ENCODE data around the gene NECAB3. TPM values are rescaled to one million over a fixed set of nuclear protein-coding genes. Genes with fewer than 3 reads are reported as not detected.

The NECAB3 gene
- total RNA-seq (2022; extraction: Qiagen RNA extraction) = 11.1 to 15.5 TPM (median 14.1 TPM) in 5 replicates

DNA sequence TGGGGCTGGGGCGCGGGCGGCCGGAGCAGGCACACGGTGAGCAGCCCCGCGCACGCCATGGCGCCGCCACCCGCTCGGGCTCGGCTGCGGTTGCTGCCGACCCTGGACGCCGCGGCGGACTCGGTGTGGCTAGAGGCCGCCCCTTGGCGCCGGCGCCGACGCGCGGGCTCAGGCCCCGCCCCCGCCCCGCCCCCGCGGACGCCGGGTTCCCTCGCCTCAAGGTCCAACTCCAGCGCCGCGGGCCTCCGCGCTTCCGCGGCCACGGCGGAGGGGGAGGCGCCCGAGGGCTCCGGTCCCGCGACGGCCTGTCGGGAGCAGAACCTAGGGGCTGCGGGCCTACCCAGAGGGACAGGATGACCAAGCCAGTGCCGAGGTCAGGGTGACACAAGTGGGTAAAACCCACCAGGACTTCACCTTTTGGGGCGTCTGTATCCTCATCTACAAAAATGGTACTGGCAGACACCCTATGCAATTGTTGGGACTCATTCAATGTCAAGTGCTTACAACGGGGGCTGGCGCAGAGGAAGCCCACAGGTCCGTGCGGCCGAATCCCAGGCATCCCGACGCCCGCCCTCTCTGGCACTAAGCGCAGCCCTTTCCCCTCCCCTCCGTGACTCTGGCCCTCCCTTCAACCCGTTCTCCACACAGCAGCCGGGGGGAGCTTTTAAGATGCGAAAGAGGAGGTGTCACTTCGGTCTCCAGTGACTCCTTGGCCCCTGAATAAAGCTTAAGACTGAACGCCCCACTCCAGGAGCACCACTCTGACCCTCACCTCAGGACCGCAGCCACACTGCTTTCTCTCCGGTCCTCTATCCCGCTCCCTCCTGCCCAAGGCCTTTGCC is at the start of gene NECAB3:
Gene NECAB3 (minus strand): TSS at position 135 of the 842 bp plus-strand sequence. CDS start 76 bp downstream, at position 59.

GRCh38 chr20:33719989-33720709 is 45.9 kb upstream of the NECAB3 start, which contains the start of gene PXMP4:
PXMP4 (minus strand) TSS chr20:33720310; CDS start chr20:33720207, 103 bp downstream.

DNA sequence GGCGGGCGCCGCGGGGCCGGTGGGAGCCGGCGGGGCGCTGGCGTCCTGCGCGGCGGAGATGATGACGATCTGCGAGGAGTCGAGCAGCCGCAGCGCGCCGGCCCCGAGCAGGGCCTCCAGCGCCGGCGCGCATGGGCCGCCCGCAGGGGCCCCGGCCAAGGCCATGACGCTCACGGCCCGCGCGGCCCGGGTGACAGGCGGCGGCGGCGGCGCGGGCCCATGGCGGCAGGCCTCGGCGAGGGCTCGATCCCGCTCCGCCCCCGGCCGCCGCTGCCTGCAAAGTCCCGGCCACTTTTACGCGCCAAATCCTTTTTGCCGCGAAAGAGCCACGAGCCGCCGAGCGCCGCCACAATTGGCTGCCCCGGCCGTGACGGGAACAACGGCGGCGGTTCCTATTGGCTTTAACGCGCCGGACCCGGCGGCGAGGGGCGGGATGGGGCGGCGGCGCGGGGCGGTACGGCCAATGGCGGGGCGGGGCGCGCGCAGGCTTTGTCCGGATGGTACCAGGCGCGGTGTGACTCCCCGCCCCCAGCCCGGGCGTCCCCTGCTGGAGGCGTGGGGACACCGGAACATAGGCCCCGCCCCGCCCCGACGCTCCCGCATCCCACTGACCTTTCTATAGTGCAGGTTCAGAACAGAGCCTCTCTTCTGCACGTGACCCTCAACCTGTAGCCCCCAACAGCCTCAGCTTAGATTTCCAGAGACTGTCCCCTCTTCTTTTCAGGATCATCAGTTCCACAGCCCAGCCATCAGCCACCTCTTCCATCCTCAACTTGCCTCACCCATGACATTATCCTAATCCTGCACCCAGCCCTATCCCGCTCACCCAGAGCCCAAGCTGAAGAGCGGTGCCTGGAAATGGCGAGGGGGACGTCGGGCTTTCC is 12.1 kb upstream of the NECAB3 start, which contains the start of gene E2F1:
Gene E2F1 (minus strand): TSS at position 286 of the 884 bp plus-strand sequence. CDS start 121 bp downstream, at position 165.

DNA sequence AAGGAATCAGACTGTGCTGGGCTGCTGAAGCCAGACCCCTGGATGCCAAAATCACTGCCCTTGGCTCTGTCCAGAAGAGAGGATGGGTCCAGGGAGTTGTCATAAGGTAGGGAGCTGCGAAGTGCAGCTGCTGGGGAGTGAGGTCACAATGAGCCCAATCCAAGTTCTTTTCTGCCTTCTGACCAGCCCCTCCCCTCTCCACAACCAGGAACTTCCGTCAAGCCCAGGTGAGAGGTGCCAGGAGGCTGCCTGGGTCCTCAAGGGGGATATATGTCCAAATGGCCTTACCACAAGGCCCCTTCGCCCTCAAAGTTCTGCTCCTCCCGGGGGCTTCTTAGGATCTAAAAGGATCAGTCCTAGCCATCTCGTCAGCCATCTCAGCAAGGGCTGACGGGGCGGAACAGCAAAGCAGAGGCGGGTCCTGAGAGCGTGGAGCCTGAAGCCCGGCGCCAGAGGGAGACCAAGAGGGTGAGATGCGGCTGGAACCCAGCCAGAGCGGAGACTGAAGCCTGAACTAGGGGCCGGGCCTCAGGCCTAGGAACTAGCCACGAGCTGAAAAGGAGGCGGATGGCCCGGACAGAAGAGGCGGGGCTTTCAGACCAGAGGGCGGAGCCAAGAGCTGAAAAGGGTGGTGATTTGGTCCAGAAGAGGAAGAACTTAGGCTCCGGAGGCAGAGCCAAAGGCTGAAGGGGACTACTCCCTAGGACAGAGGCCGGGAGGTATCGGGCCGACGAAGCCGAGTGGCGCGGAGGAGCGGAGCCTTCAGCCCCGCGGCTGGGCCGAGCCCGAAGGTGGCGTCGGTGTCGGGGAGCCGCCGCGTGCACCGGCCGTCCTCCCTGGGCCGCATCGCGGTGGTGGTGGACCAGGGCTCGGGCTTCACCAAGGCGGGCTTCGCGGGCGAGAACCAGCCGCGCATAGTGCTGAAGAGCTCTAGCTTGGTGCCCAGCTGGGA is 7.7 kb downstream of the NECAB3 start, which contains the start of gene ACTL10:
Gene ACTL10 (plus strand): TSS at position 651 of the 952 bp plus-strand sequence. CDS start 555 bp downstream, outside the sequence.

DNA sequence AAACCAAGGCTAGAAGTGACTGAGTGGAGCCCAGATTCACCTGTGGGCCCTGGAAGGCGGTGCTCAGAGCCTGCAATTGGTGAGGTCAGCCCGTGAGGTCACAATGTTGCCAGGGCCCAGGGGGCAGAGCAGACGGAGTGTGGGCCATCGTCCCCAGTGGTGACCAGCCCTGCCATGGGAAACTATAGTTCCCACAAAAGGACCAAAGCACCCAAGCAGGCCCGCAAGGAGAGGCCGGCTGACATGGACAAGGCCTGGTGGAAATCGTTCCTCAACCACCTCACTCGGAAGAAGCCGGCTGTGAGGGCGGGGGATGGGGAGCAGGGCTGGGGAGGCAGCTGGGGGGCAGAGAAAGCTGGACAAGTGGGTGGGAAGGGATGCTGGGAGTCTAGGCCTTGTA is 12.1 kb downstream of the NECAB3 start, which contains the start of gene C20orf144:
Gene C20orf144 (plus strand): TSS at position 156 of the 400 bp plus-strand sequence. CDS start 19 bp downstream, at position 175.

Other genes with a start within 250 kb of the NECAB3 start
- gene SNTA1, start 230.7 kb downstream of the NECAB3 start, total RNA-seq (2022; extraction: Qiagen RNA extraction) = 8.7 to 12.9 TPM (median 10.8 TPM) in 5 replicates
- gene CBFA2T2, start 184.3 kb downstream of the NECAB3 start, total RNA-seq (2022; extraction: Qiagen RNA extraction) = 4.3 to 7.2 TPM (median 6.2 TPM) in 5 replicates
- gene C20orf144, start 12.1 kb downstream of the NECAB3 start, total RNA-seq (2022; extraction: Qiagen RNA extraction) = 0.08 to 0.13 TPM (median 0.10 TPM) in 4 of 5 replicates, not detected in the other
- gene ACTL10, start 7.5 kb downstream of the NECAB3 start, total RNA-seq (2022; extraction: Qiagen RNA extraction) = 0.05 TPM in 1 of 5 replicates, not detected in the others
- gene E2F1, start 12.0 kb upstream of the NECAB3 start, total RNA-seq (2022; extraction: Qiagen RNA extraction) = 22.0 to 33.5 TPM (median 30.9 TPM) in 5 replicates
- 4.8 to 6.5 TPM (median 6.3 TPM) in 5 replicates for gene PXMP4, start 45.9 kb upstream of the NECAB3 start, total RNA-seq (2022; extraction: Qiagen RNA extraction)
- gene ZNF341, start 57.6 kb upstream of the NECAB3 start, total RNA-seq (2022; extraction: Qiagen RNA extraction) = 2.8 to 4.9 TPM (median 3.9 TPM) in 5 replicates
- gene CHMP4B, start 136.9 kb upstream of the NECAB3 start, total RNA-seq (2022; extraction: Qiagen RNA extraction) = 163 to 184 TPM (median 178 TPM) in 5 replicates